Measurements from ENCODE around the gene GPANK1.
A peak's percentile ranks its signal among the peaks of the same experiment; 100 is the strongest.

The GPANK1 gene

DNA sequence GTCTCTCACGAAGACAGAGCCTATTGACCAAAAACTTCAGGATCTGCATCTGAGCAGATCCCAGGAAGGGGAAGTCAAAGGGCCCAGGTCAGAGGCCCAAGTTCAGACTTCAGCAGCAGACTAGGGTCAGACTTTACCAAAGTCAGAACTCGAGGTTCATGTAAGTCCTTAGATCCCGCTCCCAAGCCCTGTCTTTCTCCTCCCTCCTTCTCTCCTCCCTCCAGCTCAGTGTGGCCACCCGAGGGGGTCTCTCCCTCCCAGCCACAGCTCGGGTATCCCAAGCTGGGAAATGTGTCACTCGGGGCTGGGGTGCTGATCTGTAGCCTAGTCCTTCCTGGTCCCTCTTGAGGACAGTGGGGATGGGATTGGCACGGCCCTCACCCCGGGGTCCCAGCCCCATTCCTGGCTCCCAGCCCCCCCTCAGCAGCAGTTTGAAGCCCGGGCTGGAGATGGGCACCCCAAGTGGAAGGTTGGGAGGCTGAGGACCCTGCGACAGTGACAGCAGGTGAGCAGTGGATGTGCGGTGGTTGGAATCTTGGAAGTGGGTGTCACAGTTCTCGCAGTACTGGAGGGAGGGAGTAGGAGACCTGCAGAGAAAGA, 2.6 kb downstream of the GPANK1 start:
- DNase-seq (ENCODE audit: low spot score): no peak

DNA sequence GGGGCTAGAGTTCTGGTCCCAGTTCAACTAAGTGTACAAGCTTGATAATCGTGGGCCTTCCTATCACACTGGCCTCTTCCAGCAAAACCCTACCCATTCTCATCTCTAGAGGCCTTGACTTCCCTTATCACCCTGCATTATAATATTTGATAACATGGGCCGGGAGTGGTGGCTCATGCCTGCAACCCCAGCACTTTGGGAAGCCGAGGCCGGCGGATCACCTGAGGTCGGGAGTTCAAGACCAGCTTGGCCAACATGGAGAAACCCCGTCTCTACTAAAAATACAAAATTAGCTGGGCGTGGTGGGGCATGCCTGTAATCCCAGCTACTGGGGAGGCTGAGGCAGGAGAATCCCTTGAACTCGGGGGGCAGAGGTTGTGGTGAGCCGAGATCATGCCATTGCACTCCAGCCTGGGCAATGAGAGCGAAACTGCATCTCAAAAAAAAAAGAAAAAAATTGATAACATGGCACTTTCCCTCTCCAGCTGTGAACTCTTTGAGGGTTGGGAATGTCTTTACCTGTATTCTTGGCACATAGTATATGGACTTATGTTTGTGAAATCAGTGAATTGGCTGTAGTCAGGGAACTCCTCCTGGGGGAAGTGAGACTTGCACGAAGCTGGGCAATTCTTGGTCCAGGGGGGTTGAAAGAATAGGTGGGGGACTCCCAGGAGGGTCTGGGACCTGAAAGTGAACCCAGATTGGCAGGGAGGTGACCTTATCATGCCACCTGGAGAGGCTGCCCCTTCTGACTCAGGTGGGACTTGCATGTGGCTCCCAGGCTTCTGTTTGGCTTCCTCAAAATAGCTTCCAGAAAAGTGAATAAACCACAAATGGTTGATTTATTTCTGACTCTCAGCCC, 3.3 kb downstream of the GPANK1 start:
- DNase-seq (ENCODE audit: low spot score): no peak

DNA sequence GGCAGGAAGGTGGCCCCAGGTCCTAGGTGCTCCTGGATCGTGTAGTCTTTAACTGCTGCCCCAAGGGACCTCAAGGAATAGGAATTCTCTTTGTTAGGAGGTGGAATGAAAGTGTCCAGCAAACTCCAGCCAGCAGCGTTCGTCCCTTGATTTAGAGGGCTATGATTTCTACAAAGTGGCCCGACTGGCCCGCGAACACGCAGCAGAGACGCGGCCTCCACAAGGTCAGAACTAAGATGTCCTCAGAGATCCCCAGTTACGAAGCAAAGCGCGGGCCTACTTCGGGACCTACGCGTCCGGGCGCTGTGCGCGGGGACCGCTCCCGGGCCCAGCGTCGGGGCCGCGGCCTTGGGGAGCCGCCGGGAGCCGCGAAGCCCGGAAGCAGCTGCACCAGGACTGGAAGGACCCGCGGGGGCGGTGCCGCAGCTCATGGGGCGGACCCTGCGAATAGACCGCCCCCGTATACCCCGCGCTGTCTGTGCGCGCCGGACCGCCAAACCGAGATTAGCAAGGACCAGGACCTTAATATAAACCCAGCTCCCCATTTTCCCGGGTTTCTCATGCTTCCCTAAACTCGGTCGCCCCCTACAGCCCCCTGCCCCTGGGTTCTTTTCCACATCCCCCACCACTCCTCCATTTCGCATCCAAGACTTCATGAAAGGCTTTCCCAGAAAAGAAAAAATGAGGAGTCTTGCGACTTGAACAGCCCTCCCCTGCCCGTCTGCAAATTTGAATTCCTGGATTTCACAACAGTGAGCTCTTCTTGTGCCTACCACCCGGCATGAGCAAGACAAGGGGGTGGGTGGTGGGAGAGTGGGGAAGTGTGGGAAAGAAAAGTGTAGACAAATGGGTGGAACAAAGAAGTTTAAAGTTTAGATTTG, 4.2 kb downstream of the GPANK1 start, which contains the start of gene C6orf47:
C6orf47 (minus strand) TSS at position 398 of the 881 bp plus-strand sequence. CDS start 831 bp downstream, outside the sequence.
- peak; percentile 82 for DNase-seq (ENCODE audit: low spot score)

DNA sequence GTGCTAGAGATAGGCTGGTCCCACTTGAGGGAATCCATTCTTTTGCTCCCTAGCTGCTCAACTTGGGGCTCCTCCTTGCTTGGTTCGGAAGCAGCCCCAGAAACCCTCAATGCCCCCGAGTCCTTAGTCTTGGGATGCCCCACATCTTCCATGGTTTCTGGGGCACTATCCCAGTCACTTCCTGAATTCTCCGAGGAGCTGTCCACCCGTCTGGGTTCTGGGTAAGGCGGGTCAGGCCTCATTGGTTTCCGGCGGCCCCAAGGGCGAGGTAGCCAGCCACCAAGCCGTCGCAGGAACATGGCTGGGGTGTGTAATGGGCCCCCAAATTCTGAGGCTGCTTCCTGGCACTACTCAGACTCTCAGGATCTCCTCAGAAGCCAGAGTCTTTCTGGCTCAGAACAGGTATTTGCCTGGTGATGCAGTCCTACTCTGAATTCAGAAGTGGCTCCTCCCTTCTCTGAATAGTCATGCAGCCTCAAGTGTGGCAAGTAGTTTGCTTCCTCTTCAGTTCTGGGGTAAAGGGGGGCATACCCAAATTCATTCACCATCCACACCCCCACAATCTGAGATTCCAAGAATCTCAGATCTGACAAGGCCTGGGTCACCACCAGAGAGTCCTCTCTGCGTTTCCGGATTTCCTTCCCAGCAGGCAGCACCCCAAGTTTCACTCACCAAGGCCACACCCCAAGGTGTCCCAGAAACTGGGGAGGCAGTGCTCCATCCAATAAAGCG, 5.0 kb downstream of the GPANK1 start:
- DNase-seq (ENCODE audit: low spot score): no peak

DNA sequence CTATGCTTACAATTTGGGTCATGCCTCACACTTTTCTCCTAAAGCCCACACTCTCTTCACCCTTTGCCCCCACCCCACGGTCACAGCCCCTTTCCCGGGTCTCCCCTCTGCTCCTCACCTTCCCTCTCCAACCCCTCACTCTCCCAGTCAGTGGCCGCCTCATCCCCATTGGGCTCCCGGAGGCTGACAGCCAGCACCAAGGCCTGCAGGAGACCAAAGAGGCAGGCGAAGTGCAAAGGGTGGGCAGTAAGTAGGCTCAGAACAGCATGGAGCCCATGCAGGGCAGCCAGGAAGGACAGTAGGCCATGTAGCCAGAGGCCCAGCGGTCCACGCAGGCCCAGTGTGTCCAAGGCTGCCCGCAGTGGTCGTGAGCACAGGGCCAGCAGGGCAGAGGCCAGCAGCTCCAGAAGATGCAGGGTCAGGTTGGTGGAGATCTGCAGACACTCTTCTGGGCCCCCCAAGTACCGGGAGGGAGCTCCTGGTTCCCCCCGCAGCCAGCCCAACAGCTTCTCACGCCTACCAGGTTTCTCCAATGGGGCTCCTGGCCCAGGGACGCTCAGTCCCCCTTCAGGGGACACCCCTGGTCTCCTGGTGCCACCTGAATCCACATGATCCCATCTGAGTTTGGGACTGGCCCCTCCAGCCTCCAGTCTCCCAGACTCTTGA, 5.7 kb downstream of the GPANK1 start:
- no peak for DNase-seq (ENCODE audit: low spot score)

DNA sequence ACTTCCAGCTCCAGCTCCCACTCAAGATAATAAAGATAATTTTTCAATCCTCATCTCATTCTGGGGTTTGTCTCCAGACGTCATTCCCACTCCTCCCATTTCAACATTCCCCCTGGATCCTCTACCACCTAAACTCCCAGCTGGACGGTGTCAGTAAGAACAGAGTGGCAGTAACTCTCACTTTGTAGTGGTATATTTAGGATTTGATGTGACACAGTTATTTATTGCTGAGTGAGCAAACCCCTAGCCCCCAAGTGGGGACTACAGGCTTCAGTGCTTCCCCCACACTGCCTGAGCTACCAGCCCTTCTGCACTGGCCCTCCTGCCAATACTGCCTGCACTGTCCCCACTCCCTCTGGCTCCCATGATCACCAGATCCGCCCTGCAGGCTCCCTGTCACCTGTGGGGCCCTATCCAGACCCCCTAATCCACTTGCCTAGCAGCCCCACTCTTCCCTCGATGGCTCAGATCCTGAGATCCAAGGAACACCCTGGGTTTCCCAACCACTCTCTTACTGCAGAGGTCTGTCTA, 6.6 kb downstream of the GPANK1 start:
- no peak for DNase-seq (ENCODE audit: low spot score)

DNA sequence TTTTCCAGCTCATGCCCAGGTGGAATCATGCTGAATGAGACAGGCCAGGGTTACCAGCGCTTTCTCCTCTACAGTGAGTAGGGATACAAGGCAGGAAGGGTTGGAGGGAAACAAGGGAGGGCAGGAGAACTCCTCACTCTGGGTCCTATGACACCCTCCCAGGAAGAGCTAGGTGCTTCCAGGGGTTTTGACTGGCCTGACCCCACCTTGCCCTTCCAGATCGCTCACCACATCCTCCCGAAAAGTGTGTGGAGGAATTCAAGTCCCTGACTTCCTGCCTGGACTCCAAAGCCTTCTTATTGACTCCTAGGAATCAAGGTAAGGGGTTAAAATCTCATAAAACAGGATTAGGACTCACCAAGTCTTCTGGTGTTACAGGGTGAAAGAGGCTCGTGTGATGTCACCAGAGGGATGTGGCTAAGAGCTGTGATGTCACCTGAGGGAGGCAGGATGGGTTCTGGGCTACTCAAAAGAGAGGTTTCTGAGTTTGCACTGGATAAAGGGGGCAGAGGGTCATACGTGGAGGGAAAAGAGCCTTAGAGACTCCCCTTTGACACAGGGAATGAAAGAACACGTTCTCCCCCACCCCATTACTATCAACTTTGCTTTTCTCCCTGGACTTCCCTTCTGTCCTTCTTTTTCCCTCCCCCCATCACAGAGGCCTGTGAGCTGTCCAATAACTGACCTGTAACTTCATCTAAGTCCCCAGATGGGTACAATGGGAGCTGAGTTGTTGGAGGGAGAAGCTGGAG, 7.2 kb downstream of the GPANK1 start:
- DNase-seq (ENCODE audit: low spot score): no peak

DNA sequence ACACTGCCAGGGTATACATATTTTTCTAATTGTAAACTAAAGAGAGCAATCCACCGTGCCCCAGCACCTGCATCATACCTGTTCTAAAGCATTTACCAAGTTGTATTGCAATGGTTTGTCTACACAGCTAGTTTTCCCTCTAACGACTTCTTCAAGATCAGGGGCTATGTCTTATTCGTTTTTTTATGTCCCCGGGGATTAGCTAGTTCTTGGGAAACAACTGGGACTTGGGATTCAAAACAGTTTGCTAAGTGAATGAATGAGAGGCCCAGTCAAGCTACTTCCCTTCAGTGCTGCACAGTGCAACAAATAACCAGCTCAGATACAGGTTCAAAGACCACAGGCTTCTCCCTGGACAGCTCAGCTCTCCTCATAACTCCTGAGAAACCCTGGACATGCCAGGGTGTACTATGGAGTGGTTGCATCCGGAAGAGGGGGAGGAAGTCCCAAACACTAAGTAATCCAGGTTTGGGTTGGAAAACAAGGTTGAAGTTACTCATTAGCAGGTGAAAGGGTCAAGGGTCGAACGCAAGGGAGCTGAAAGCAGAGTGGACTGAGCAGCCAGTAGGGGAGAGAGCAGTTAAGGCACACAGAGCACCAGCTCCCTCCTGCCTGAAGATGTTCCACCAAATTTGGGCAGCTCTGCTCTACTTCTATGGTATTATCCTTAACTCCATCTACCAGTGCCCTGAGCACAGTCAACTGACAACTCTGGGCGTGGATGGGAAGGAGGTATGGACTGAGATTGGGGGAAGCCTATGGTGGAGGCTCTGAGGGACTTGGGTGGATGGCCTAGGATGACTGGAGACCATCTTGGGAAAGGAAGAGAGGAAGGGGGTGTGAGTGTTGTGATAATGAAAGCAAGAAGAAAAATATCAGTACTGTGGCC, 9.2 kb downstream of the GPANK1 start, which contains the start of gene APOM:
APOM (plus strand) TSS at position 546 of the 889 bp plus-strand sequence; CDS start at position 619, 73 bp downstream.
- DNase-seq (ENCODE audit: low spot score): no peak

DNA sequence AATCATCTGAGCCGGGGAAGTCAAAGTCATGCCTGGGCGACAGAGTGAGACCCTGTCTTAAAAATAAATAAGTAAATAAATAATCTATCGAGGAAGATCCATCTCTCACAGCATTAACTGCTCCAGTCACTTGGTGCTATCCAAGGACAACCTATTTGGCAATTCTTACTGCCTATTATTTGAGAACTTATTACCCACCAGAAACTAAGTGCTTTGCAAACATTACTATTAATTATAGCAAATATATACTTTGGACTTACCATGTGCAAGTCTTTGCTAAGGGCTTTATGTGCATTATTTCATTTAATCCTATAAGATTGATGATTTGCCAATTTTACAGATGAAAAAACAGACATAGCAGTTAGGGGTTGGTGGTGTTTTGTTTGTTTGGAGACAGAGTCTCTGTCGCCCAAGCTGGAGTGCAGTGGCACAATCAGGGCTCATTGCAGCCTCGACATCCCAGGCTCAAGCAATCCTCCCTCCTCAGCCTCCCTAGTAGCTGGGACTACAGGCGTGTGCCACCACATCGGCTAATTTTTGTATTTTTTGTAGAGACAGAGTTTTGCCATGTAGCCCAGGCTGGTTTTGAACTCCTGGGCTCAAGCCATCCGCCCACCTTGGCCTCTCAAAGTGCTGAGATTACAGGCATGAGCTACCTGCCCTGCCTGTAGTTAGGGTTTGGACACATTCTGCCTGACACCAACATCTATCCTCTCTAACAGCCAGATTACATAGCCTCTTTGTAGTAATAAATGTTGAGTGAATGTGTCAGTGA, 10.0 kb downstream of the GPANK1 start:
- DNase-seq (ENCODE audit: low spot score): no peak

DNA sequence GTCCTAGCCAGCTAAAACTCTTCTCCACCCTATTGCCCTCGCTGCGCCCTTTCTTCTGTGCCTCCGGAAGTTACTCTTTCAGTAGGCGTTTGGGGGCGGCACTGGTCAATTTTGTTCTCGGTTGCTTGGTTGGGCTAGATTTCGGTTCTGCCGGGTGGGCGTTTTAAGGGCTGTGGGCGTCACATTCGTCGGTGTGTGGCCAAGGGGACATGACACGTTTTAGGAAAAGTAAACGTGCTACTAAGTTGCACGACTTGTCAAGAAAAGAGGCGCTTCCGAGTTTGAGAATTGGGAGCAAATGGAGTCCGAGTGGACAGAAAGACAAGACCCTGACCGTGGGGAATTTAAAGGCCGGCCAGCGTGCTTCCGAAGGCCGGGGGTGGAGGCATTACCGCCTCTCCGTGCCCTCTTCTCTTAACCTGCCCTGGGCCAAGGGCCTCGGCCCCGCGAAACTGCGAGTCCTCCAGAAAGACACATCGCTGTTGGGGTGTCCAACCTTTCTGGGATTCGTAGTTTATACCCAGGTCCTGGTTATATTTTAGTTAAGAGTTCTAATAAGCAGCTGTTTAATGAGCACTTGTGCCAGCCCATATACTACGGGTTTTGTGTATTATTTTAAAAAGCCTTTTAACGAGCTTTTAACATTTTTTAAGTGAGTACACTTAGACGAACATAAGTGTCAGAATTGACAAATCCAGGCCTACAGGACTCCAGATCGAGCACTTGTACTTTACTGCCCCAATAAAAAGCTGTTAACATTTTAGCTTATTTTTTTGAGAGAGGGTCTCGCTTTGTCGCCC, 11.7 kb downstream of the GPANK1 start:
- DNase-seq (ENCODE audit: low spot score): no peak

DNA sequence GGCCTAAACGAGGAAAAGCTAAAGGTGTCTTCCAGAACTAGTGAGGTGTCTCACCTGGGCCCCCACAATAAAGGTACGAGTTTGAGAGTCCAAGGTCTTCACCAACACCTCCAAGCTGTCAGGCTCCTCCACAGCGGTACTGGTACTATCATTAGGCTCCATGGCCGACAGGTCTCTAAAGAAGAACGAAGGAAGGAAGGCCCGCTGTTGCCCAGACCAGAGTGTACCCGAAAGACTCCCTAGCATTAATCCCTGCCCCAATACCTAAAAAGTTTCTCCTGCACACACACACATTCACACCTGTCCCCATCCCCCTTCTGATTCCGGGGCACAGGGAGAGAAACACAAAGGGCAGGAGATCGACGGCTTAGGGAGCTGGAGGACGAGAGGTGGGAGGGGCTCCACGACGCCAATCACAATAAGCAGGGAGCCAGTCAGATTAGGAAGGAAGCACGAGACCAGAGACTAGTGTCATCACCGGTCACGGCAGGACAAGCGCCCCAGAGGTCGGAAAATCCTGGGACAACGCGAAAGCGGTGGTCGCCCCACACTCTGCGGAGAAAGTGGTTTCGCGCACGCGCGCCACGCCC, 13.1 kb downstream of the GPANK1 start:
- DNase-seq (ENCODE audit: low spot score): no peak

DNA sequence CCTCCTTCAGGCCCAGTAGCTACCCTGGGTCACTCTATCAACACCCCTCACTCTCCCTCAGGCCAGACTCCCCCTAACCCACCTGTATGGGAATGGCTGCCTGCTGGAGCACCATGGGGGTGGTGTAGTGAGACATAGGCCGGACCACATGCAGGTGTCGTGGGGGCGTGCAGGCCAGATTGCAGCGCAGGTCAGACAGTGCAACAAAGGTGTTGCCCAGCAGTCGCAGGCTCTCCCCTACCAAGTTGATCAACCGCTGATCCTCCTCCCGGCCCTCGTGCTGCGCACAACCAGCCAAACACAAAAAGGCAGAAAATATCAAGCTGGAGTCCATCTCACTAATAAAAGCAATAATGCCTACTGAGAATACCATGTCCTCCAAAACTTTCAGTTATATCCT, 19.5 kb downstream of the GPANK1 start:
- DNase-seq (ENCODE audit: low spot score): no peak

DNA sequence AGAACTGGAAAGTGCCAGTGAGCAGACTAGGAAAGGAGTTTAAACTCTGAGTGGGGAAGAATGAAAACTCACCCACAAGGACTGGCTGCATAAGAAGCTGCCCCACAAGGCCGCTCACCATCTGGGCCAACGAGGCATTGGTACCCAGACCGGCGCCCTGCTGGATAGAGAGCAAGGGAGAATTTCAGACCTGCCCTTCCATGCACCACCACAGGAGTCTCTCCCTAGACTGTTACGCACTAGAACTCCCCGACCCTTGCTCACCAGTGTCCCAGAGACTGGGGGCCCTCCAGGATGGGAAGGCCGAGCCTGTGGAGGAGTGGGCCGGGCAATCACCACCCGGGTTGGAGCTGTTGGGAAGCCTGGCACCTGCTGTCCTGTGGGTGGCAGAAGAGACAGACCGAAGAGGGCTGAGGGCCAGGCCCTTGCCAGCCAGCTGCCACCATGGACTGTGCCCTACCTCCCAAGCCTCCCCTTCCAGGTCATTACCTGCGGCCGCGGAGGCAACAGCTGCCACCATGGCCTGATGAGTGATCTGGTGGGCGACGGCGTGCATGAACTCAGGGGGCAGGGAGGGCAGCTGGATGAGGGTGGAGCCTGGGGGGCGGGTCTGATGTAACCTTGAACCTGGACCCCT, 20.9 kb downstream of the GPANK1 start:
- no peak for DNase-seq (ENCODE audit: low spot score)

DNA sequence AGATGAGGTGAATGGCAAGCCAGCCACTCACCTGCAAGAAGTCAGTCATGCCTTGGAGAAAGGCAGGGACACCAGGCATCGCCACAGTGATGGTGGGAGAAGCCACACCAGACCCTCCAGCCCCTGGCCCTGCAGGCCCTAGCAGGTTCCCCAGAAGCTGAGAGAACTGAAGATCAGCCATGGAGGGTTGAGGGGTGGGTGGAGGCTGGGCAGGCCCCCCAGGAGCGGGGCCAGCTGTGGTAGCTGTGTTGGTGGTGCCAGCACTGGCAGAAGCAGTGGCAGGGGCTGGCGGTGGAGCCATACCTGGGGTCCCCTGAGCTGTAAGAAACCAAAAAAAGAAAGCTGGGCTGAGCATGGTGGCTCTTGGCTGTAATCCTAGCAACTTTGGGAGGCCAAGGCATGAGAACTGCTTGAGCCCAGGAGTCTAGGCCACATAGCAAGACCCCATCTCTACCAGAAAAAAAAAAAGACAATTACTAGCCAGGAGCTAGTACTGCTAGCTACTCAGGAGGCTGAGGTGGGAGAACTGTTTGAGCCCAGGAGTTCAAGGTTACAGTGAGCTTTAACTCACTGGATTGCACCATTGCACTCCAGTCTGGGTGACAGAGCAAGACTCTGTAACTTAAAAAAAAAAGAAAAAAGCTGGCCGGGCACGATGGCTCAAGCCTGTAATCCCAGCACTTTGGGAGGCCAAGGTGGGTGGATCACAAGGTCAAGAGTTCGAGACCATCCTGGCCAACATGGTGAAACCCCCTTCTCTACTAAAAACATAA, 21.8 kb downstream of the GPANK1 start:
- DNase-seq (ENCODE audit: low spot score): no peak

DNA sequence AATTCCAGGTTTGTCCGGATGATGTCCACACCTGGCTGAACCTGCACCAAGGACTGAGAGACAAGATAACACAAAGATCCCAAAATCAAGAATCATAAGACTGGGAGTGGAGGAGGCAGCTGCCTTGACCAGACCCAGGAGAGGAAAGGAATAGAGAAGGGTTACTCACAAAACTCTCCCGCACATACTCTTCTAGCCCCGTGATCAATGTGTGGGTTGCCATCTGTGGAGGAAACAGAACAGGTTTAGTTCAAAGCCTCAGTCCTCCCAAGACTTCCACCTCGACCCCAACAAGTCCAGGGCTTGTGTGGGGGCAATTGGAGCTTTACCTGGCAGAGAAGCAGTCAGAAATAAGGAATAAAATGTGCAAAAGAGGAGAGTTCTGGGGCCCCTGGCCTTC, 23.4 kb downstream of the GPANK1 start:
- DNase-seq (ENCODE audit: low spot score): no peak

DNA sequence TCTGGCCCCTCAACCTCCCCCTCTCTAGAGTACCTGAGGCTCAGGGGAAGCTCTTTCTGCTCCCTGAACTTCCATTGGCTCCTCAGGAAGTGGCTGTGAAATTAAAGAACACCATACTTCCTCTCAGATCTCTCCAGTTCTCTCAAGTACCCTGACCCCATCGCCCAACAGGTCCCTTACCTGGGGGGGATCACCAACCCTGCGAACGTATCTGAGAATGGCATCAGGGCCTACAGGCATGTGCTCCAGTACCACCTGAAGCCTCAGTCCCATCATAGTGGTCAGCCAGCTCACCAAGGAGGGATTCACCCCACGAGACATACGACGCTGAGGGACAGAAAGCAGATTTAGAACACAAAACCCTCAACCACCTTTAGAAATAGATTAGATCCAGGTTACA, 24.2 kb downstream of the GPANK1 start:
- DNase-seq (ENCODE audit: low spot score): no peak

All from globus pallidus (tissue), 1 donor.